AG09309 (cell line): ENCODE measurements around the gene RIPOR2.

Source experiments
- DNase-seq: peaks from one replicate; pipeline ENCODE4 v3.0.0-alpha.2; 2010; ENCODE audit warnings: low read depth
- H3K4me3 ChIP-seq: 2 replicates; pipeline ENCODE4 v1.5.1; 2011; ENCODE audit warnings: mild to moderate bottlenecking, low read depth, low read length, moderate library complexity; ENCODE audit not compliant: control insufficient read depth
- CTCF ChIP-seq: IDR thresholded peaks from 2 replicates; pipeline ENCODE4 v1.5.1; 2011; ENCODE audit warnings: mild to moderate bottlenecking, low read depth, low read length, inconsistent platforms; ENCODE audit not compliant: insufficient read depth, control insufficient read depth; ENCODE audit errors: missing control alignments

The RIPOR2 gene

DNA sequence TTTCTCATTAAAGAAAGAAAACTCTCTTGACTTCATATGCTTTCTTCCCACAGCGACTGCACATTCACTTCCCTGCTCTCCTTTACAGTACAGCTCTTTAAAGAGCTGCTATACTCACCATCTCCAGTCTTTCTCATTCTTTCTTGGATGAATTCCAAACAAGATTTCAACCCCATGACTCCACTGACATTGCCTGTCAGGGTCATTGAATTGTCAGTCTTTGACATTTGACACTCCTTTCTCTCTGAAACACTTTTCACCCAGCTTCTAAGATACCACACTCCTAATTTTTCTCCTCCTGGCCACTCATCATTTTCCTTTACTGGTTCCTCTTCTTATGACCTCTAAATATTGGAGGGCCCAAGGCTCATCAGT is 136.2 kb downstream of the RIPOR2 start:
- DNase-seq = no peak
- H3K4me3 ChIP-seq = no peak overlapping the region
- TF ChIP-seq CTCF = no peak

DNA sequence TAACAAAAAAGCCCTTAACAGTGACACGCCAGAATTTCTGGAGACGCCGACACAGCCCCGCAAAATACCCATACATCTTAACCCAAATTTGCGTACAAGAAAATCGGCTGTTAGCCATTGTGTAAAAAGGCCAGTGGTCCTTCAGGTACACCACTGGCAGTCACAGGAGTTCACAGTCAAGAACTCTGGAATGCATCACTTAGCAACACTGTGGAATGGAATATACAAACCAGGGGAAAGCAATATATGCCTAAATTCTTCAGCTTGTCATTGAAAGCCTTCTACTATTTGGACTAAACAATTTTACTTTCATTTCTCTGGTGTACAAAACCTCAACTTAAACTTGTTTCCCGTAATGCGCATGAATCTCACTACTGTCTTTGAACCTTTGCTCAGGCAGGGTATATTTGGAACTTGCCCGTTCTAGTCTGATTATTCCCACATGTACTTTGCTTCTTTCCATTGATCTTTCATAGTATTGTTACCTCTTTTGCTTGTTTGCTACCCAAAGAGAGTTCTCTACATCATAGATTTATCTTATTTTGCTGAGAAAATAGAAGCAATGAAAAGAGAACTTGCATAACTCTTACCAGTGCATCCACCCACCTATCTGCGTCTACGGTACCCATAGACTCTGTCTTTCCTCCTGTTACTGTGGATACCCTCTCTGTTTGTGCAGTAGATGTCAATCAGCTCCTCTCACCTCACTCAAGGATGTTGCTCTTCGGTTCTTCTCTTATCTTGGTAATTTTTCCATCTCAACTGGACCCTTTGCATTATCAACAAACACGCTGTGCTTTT is 136.8 kb downstream of the RIPOR2 start, which contains the start of gene ARMH2:
TSS of gene ARMH2 (minus strand) at position 178 of the 801 bp plus-strand sequence. CDS start at position 118, 60 bp downstream.
- no peak within 1 kb of the TSS for H3K4me3 ChIP-seq
- no peak for TF ChIP-seq CTCF
- DNase-seq = no peak

- no peak for DNase-seq
- H3K4me3 ChIP-seq = no peak overlapping the region
- TF ChIP-seq CTCF = no peak
These were observed 138.1 kb downstream of the RIPOR2 start for GRCh38 chr6:24797596-24798216.

DNA sequence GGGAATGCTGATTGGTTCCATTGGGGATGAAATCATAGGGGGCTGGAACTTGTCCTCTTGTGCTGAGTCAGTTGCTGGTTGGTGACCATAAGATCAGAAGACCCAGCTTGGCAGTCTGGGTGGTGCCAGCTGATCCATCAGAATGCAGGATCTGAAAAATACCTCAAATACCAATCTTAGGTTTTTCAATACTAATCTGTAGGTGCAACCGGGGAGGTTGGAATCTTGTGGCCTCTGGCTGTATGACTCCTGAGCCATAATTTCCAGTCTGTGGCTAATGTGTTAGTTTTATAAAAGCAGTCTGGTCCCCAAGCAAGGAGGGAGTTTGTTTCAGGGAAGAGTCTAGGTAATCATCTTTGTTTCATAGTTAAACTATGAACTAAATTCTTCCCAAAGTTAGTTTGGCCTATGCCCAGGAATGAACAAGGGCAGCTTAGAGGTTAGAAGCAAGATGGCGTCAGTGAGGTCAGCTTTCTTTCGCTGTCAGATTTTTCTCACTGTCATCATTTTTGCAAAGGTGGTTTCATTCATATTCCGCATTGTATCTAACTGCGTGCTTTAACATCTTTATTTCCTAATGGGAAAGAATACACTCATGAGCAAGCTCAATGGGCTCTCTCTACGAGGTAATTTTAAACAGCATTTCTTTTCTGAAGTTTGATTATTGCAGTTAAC is 139.0 kb downstream of the RIPOR2 start:
- no peak for DNase-seq
- no peak overlapping the region for H3K4me3 ChIP-seq
- no peak for TF ChIP-seq CTCF

GRCh38 chr6:24795106-24795505 is 140.7 kb downstream of the RIPOR2 start:
- no peak for TF ChIP-seq CTCF
- no peak for DNase-seq

GRCh38 chr6:24788031-24788665 is 147.6 kb downstream of the RIPOR2 start:
- no peak overlapping the region for H3K4me3 ChIP-seq
- TF ChIP-seq CTCF = no peak
- no peak for DNase-seq

More at GRCh38 chr6:24795106-24795505, 140.7 kb downstream of the RIPOR2 start:
- no peak overlapping the region for H3K4me3 ChIP-seq
